Lung (tissue), 12 donors: ENCODE results near the gene OCEL1. TPM values are rescaled to one million over a fixed set of nuclear protein-coding genes. Genes with fewer than 3 reads are reported as not detected.

Experiments
- ATAC-seq: fragments of 200-7000 bp; cut with Tn5 transposase; one replicate; pipeline ENCODE4 v1.9.1; 2020; ENCODE audit warnings: moderate number of reproducible peaks; ENCODE audit not compliant: insufficient read depth, low FRiP score
- DNase-seq, 3 donors: peaks; one replicate each; pipeline ENCODE4 v3.0.0-alpha.2; 2013 to 2017
- H3K27ac ChIP-seq, 2 donors: one replicate each; pipeline ENCODE4 v1.5.1; 2013; ENCODE audit warnings: mild to moderate bottlenecking in 2 of 2, moderate library complexity in 2 of 2, control low read depth in 1 of 2, inconsistent platforms in 1 of 2, low read depth in 1 of 2, low read length in 1 of 2
- H3K27me3 ChIP-seq, 3 donors: one replicate each; pipeline ENCODE4 v1.5.1; 2013; ENCODE audit warnings: low read length in 2 of 3; ENCODE audit not compliant: control insufficient read depth in 3 of 3, insufficient read depth in 3 of 3
- H3K36me3 ChIP-seq, 4 donors: one replicate each; pipeline ENCODE4 v1.5.1; 2013; ENCODE audit warnings: low read length in 4 of 4, mild to moderate bottlenecking in 1 of 4, moderate library complexity in 1 of 4; ENCODE audit not compliant: control insufficient read depth in 4 of 4, insufficient read depth in 4 of 4
- H3K4me1 ChIP-seq, 5 donors: one replicate each; pipeline ENCODE4 v1.5.1; 2013; ENCODE audit warnings: low read length in 5 of 5, mild to moderate bottlenecking in 2 of 5, moderate library complexity in 1 of 5; ENCODE audit not compliant: control insufficient read depth in 5 of 5, insufficient read depth in 5 of 5
- H3K4me3 ChIP-seq: one replicate; pipeline ENCODE4 v1.5.1; 2013; ENCODE audit warnings: mild to moderate bottlenecking, control low read depth, moderate library complexity
- H3K9ac ChIP-seq, 2 donors: one replicate each; pipeline ENCODE4 v1.5.1; 2013; ENCODE audit warnings: low read length in 2 of 2, control low read depth in 1 of 2; ENCODE audit not compliant: insufficient read depth in 1 of 2
- H3K9me3 ChIP-seq, 4 donors: one replicate each; pipeline ENCODE4 v1.5.1; 2013; ENCODE audit warnings: low read length in 3 of 4, mild to moderate bottlenecking in 1 of 4, moderate library complexity in 1 of 4; ENCODE audit not compliant: control insufficient read depth in 4 of 4, insufficient read depth in 3 of 4
- CTCF ChIP-seq: IDR thresholded peaks from 2 replicates; pipeline ENCODE4 v1.5.1; 2012; ENCODE audit warnings: mild to moderate bottlenecking; ENCODE audit errors: control extremely low read depth, extremely low read depth
- WGBS, 2 donors: extraction: QIAGEN DNeasy Blood & Tissue Kit; methylation state at CpG; one replicate each; pipeline ENCODE4 v1.1.7; 2013; 5-methylcytosine and 5-hydroxymethylcytosine counted together
- polyA plus RNA-seq, 2 donors: library from polyadenylated mRNA; stranded (reverse); fragments of 200-250 nt; gene quantifications; one replicate each; pipeline ENCODE4 v1.2.1, GENCODE V29; 2013
- total RNA-seq, 2 donors: library from RNA; depleted of rRNA in 1 of 2; stranded (reverse); fragments of >200 nt in 1 of 2; gene quantifications; one replicate each; pipeline ENCODE4 v1.2.1, GENCODE V29; 2014 to 2021
- donor health status: control.
- donor health status: control.
- donor health status: Bipolar disorder and iron deficiency.
- donor health status: healthy.
- donor health status: DM: yes; HTN: yes; CAD: no.

OCEL1 gene
- total and polyA plus RNA-seq, 4 donors: 9.1 to 39.5 (median 25.3) TPM

GRCh38 chr19:17235300-17235970, 9.4 kb downstream of the OCEL1 start:
- no peaks in the 10 kb centered on the region for H3K9me3 ChIP-seq
- ATAC-seq (peak; percentile 84), DNase-seq (peak; percentile 63 to 85 (median 74))
- peaks cover 0 to 14% (median 3%) of the 10 kb centered on the region in 5 donors for H3K4me1 ChIP-seq
- H3K4me3 ChIP-seq: peak overlapping the region; percentile 43
- 5 to 7% methylated on average over 49 to 80 of the region's 80 CpGs for WGBS, 2 donors
- H3K27ac ChIP-seq: peak overlapping the region; percentile 67 to 75
- H3K27me3 ChIP-seq: no peaks in the 10 kb centered on the region
- H3K36me3 ChIP-seq: peaks cover 0 to 18% (median 9%) of the 10 kb centered on the region in 4 donors
- no peak overlapping the region for H3K9ac ChIP-seq
- peak; percentile 71 for TF ChIP-seq CTCF

- Histone ChIP-seq H3K27me3 (no peaks in the 10 kb centered on the region), H3K4me1 (peaks cover 0 to 14% (median 3%) of the 10 kb centered on the region in 5 donors), H3K9me3 (no peaks in the 10 kb centered on the region), H3K4me3 (peak overlapping the region; percentile 43), H3K36me3 (peaks cover 0 to 16% (median 9%) of the 10 kb centered on the region in 4 donors), H3K9ac (no peak overlapping the region), H3K27ac (peak overlapping the region; percentile 67 to 75)
- TF ChIP-seq CTCF: no peak
- 8 to 12% methylated on average over 12 to 24 of the region's 27 CpGs for WGBS, 2 donors
- ATAC-seq: peak; percentile 9
- peak; percentile 41 to 70 (median 57) for DNase-seq
Observed at GRCh38 chr19:17235971-17236777, 10.1 kb downstream of the OCEL1 start.

- no peaks in the 10 kb centered on the region for H3K9me3 ChIP-seq
- no peak for TF ChIP-seq CTCF
- H3K36me3 ChIP-seq: peaks cover 0 to 12% (median 8%) of the 10 kb centered on the region in 4 donors
- DNase-seq: no peak
- H3K4me1 ChIP-seq: peaks cover 0 to 14% (median 3%) of the 10 kb centered on the region in 5 donors
- WGBS, 2 donors: 82 to 84% methylated on average over 18 of the region's 18 CpGs
- ATAC-seq: no peak
- no peak overlapping the region for H3K9ac ChIP-seq
- no peaks in the 10 kb centered on the region for H3K27me3 ChIP-seq
- H3K4me3 ChIP-seq: no peak overlapping the region
- H3K27ac ChIP-seq: peak overlapping the region in 1 of 2 donors; percentile 15
Observed at GRCh38 chr19:17236811-17237543, 11.0 kb downstream of the OCEL1 start.
